Astrocyte (in vitro differentiated cells and primary cell): Measurements from ENCODE around the gene NCAPD2.

Experiments
- EZH2 ChIP-seq: IDR thresholded peaks from 2 replicates; pipeline ENCODE4 v1.6.1; 2012; ENCODE audit warnings: mild to moderate bottlenecking, low read length, inconsistent platforms; ENCODE audit not compliant: insufficient read depth
- TF ChIP-seq, protein P1 (sequence below): IDR thresholded peaks from 2 replicates; pipeline ENCODE4 v1.5.1; 2011; ENCODE audit warnings: low read depth, mild to moderate bottlenecking, inconsistent platforms, low read length, moderate library complexity; ENCODE audit not compliant: insufficient read depth

DNA sequence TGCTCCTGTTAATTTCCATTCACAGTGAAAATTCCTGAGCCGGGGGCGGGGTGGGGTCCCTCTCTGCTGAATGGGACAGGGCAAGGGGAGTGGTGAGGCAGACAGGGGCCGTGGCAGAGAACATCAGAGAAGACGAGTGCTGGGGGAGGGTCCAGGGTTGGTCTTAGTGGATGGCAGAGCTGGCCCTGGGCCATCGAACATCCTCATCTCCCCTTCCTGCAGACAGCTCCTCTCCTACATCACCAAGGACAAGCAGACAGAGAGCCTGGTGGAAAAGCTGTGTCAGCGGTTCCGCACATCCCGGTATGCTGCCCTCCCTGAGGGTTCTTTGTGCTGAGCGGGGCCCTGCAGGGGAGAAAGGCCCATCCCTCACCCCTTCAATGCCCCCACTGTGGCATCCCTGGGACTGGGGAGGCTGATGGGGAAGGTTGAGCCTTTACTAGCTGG lies 35.4 kb downstream of the NCAPD2 start:
- TF ChIP-seq, protein P1, sequence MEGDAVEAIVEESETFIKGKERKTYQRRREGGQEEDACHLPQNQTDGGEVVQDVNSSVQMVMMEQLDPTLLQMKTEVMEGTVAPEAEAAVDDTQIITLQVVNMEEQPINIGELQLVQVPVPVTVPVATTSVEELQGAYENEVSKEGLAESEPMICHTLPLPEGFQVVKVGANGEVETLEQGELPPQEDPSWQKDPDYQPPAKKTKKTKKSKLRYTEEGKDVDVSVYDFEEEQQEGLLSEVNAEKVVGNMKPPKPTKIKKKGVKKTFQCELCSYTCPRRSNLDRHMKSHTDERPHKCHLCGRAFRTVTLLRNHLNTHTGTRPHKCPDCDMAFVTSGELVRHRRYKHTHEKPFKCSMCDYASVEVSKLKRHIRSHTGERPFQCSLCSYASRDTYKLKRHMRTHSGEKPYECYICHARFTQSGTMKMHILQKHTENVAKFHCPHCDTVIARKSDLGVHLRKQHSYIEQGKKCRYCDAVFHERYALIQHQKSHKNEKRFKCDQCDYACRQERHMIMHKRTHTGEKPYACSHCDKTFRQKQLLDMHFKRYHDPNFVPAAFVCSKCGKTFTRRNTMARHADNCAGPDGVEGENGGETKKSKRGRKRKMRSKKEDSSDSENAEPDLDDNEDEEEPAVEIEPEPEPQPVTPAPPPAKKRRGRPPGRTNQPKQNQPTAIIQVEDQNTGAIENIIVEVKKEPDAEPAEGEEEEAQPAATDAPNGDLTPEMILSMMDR: no peak
- TF ChIP-seq EZH2: no peak
